GM12873 (cell line): ENCODE measurements around the gene SLFNL1.

Experiments used
- TF ChIP-seq, protein P1 (sequence below): IDR thresholded peaks from 2 replicates; pipeline ENCODE4 v1.5.1; 2012; ENCODE audit warnings: low read depth, mild to moderate bottlenecking, moderate library complexity, low read length, control low read depth; ENCODE audit not compliant: insufficient read depth; ENCODE audit errors: missing control alignments

Gene SLFNL1

DNA sequence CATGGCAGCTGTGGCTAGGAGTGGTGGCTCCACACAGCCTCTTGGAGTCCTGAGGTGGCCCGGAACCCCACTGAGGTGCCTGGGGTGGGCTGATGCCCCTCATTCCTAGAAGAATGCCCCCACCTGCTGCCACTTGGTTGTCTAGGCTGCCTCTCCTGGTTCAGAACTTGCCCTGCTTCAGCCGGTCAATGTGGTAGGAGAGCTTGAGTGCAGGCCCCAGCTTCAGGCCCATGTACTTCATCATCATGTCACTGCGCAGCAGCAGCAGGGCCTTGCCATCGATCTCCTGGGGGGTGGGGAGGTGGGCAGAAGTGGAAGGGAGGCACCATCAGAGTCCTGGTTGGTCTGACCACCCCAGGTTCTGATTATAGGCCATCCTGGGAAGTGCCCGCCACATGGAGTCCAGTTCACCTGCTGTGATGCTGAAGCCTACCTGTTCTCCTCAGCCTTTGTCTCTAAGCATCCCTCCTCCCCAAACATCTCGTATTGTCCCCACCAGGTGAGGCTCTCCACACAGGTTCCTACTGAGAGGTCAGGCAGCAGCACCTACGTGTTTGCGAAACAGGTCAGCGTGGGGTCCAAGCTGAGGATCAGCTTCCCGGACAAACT is 6.6 kb upstream of the SLFNL1 start:
- TF ChIP-seq, protein P1, sequence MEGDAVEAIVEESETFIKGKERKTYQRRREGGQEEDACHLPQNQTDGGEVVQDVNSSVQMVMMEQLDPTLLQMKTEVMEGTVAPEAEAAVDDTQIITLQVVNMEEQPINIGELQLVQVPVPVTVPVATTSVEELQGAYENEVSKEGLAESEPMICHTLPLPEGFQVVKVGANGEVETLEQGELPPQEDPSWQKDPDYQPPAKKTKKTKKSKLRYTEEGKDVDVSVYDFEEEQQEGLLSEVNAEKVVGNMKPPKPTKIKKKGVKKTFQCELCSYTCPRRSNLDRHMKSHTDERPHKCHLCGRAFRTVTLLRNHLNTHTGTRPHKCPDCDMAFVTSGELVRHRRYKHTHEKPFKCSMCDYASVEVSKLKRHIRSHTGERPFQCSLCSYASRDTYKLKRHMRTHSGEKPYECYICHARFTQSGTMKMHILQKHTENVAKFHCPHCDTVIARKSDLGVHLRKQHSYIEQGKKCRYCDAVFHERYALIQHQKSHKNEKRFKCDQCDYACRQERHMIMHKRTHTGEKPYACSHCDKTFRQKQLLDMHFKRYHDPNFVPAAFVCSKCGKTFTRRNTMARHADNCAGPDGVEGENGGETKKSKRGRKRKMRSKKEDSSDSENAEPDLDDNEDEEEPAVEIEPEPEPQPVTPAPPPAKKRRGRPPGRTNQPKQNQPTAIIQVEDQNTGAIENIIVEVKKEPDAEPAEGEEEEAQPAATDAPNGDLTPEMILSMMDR: no peak

DNA sequence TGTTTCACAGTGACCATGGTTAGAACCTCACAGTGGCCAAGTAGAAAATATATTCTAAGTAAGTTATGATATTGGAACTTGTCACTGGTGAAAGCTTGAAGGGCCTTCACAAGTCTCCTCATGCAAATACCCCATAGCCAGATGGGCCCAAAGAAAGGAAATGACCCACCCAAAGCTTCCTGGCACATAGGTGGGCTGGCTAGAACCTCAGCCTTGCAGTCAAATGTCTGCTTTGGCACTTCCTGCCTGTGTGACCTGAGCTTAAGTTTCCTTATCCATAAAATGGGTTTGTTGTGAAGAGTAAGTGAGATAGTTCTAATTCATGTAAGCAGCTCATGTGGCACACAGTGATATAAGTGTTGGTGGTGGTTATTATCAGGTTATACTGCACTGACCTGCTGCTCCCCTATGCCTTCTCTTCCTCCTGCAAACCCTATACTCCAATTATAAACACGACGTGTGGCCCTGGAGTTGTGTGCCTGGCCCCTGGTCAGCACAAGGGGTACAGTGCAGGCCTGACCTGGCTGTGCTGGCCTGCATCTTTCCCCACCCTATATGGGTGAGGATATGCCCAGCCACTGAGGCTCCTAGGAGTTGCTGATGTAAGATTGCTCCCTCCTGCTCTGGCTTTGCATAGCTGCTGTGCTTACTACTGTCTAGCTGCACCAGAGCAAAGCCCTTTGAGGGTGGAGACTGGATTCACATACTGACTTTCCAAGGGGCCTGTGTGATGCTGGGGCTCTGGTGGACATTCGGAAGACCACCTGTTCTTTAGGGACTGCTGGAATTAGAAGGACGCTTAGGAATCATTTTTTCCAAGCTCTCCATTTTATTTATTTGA is 4.7 kb upstream of the SLFNL1 start:
- TF ChIP-seq, protein P1: no peak

DNA sequence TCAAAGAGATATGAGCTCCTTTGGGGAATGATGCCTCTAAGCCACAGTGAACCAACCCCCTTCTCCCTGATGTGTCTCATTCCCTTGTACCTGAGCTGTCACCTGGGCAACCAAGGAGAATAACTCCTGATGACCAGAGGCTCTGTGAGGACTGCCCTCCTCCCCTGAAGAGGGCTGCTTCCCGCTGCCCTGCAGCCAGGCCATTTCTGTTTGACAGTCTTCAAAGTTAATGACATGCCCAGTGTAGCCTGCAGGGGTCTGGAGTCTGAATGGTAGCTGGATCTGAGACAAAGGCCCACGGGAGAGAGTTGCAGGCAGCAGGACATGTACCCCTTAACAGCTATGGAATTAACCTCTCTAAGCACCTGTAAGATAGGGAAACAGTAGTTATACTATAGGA is 3.4 kb upstream of the SLFNL1 start:
- TF ChIP-seq, protein P1: no peak

DNA sequence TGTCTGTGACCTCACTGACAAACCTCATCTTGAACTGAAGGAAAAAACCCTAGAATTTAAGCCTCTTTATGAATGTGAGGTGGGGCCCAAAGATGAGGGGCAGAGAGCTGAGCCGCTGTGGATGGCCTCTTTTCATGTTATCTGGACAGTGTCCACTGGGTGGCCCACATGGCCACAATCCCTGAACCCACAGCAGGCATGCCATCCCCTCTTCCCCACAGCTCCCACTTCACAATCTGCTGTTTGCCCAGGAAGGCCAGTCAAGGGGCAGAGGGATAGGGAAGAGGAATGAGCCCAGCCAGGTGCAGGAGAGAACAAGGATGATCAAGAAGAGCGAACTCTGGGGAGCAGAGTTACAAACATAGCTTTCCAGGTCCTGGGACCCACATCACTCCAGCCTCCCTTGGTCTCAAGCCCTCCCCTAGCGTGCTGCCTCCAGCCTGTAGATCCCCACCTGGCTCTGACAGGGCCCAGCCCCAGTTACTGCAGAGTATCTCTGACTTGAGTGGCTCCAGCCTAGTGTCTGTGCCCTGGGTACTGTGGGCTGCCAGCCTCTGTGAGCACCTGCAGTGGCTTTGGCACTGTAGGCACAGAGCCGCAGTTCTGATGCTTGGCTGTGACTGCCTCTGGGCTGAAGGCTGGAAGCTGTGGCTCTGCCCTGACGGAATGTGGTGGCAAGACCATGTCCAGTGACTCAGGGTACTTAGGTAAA is 1.9 kb upstream of the SLFNL1 start:
- TF ChIP-seq, protein P1: peak; percentile 17

DNA sequence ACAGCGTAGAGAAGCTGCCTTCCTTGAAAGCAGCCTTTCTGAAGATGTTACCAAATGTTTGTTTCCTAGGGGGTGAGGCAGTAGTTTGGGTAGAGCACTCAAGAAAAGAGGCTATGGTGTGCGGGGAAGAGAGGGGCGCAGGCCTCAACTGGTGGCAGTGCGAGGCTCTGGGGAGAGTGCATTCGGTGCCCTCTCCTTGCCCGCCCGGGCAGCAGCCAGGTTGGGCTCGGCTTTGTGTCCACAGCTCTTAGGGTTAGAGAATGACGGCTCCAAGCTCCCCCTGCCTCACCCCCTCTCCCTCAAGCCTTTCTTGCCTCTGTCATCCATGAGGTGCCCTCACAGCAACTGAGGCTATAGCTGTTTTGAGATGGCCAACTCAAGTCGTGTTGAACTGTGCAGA is 899 bp upstream of the SLFNL1 start:
- TF ChIP-seq, protein P1: no peak

DNA sequence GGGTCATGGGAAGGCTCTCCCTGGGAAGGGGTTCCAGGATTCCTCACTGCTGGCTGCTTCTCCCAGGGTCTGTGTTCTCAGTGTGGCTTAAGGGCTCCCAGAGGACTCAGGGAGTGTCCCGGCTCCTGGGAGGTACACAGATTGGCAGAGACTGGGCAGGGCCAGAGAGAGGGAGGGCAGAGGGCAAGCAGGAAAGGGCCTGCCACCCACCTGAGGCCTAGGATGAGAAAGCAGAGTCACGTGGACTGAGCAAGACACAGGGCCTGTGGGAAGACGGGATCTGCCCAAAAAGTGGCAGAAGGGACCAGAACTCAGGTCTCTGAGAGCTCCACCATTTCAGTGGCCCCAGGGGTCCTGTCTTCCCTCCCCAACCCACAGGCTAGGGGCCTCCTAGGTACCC is 871 bp downstream of the SLFNL1 start:
- TF ChIP-seq, protein P1: no peak

DNA sequence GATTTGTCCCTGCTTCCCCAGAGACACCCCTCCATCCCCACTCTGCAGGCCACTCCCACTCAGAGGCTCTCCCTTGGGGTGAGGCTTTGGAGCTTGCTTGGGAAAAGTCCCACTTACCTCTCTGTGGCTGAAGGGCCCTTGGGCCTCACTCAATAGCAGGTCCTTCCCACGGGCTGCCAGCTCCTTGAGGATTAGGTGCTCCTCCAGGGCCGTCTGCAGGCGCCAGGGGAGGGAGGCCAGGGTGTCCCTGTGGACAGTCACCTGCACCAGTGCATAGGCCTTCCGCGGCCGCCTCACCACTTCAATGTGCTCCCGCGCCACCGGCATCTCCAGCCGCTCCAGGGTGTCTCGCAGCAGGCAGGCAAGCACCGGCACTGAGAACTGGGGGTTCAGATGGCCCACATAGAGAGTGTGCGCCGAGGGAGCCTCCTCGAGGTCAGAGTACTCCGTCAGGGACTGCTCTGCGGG is 1.4 kb downstream of the SLFNL1 start:
- TF ChIP-seq, protein P1: no peak
